Testis (tissue), 3 donors: Measurements from ENCODE around the gene BMP6. TPM values are rescaled to one million over a fixed set of nuclear protein-coding genes. Genes with fewer than 3 reads are reported as not detected.

Experiments
- DNase-seq: peaks from one replicate; pipeline ENCODE4 v3.0.0-alpha.2; 2019
- H3K27ac ChIP-seq, 2 donors: fragments of 200-600 bp; sonication (generic); one replicate each; pipeline ENCODE4 v1.5.1; 2019
- H3K27me3 ChIP-seq: fragments of 200-600 bp; sonication (generic); one replicate; pipeline ENCODE4 v1.5.1; 2019
- H3K36me3 ChIP-seq: fragments of 200-600 bp; sonication (generic); one replicate; pipeline ENCODE4 v1.5.1; 2017; ENCODE audit warnings: low read depth; ENCODE audit errors: missing control alignments
- H3K4me1 ChIP-seq: fragments of 200-600 bp; sonication (generic); one replicate; pipeline ENCODE4 v1.5.1; 2019
- H3K4me3 ChIP-seq, 2 donors: fragments of 200-600 bp; sonication (generic); one replicate each; pipeline ENCODE4 v1.5.1; 2017 to 2019
- H3K9me3 ChIP-seq: fragments of 200-600 bp; sonication (generic); one replicate; pipeline ENCODE4 v1.5.1; 2017
- CTCF ChIP-seq, 3 experiments: fragments of 450-650 bp in 2 of 3; fragments of 200-600 bp in 1 of 3; sonication (generic) in 1 of 3; IDR thresholded peaks; one replicate each; pipeline ENCODE4 v1.5.1; 2016 to 2019; ENCODE audit warnings: antibody characterized with exemption in 3 of 3, mild to moderate bottlenecking in 2 of 3, moderate library complexity in 1 of 3
- POLR2A ChIP-seq: fragments of 450-650 bp; IDR thresholded peaks from one replicate; pipeline ENCODE4 v1.6.1; 2017; ENCODE audit warnings: antibody characterized with exemption, mild to moderate bottlenecking, moderate library complexity
- WGBS, 2 donors: methylation state at CpG; one replicate each; pipeline ENCODE4 v1.1.5; 2018; 5-methylcytosine and 5-hydroxymethylcytosine counted together
- intact Hi-C: fragments of 100-400 bp; cut with DNase I; formaldehyde crosslinking; loops from one replicate; pipeline ENCODE4 v1.15.1; 2023; ENCODE audit warnings: low total_unique reads
- polyA plus RNA-seq: library from polyadenylated mRNA; stranded (reverse); fragments of 350-450 nt; fragmentation: Illumina TruSeq; extraction: RNeasy Lipid Tissue Mini Kit (QIAGEN cat#74804); gene quantifications from one replicate; pipeline ENCODE4 v1.2.3, GENCODE V29; 2014; ENCODE audit warnings: low read depth, low replicate concordance; ENCODE audit not compliant: insufficient read depth
- total RNA-seq, 2 donors: library from RNA; depleted of rRNA; stranded (reverse); fragments of >200 nt; gene quantifications; one replicate each; pipeline ENCODE4 v1.2.3, GENCODE V29; 2016

BMP6 gene
- total and polyA plus RNA-seq, 3 donors from 2014 or later, result 6.2 to 13.6 (median 11.4) TPM

- no peaks in the 10 kb centered on the region for H3K36me3 ChIP-seq
- H3K4me3 ChIP-seq, result peak overlapping the region; percentile 72 to 73
- peak overlapping the region in 1 of 2 donors; percentile 36 for H3K27ac ChIP-seq
- no peak for DNase-seq
- peaks cover 11% of the 10 kb centered on the region for H3K4me1 ChIP-seq
- H3K27me3 ChIP-seq, result no peaks in the 10 kb centered on the region
- no peak for TF ChIP-seq POLR2A
- no peak for TF ChIP-seq CTCF (IDR thresholded peaks at IDR 0.05)
- no peaks in the 10 kb centered on the region for H3K9me3 ChIP-seq
- intact Hi-C loops, result no loop called here
- 3 to 5% methylated on average over 14 to 51 of the region's 66 CpGs for WGBS, 2 donors
Observed at GRCh38 chr6:7909323-7910276, 183.7 kb downstream of the BMP6 start.

GRCh38 chr6:7910298-7910653, 184.4 kb downstream of the BMP6 start:
- Histone ChIP-seq H3K9me3 (no peaks in the 10 kb centered on the region), H3K4me1 (peaks cover 11% of the 10 kb centered on the region), H3K4me3 (peak overlapping the region; percentile 72 to 73), H3K27me3 (no peaks in the 10 kb centered on the region), H3K36me3 (no peaks in the 10 kb centered on the region), H3K27ac (peak overlapping the region in 1 of 2 donors; percentile 36)
- intact Hi-C loops, result no loop called here
- DNase-seq, result no peak
- 3% methylated on average over 24 of the region's 57 CpGs; no CpG with 5 or more reads in 1 of the 2 donors for WGBS, 2 donors
- TF ChIP-seq CTCF (IDR thresholded peaks at IDR 0.05) (no peak), POLR2A (no peak)

- Histone ChIP-seq H3K4me1 (peaks cover 11% of the 10 kb centered on the region), H3K27ac (peak within 1 kb of the TSS; percentile 59 to 63), H3K27me3 (no peaks in the 10 kb centered on the region), H3K4me3 (peak within 1 kb of the TSS; percentile 72 to 73), H3K36me3 (no peaks in the 10 kb centered on the region), H3K9me3 (no peaks in the 10 kb centered on the region)
- 2 to 3% methylated on average over 21 to 26 of the region's 75 CpGs for WGBS, 2 donors
- intact Hi-C loops, result no loop called here
- peak; percentile 81 for DNase-seq
- TF ChIP-seq POLR2A, result no peak
- TF ChIP-seq CTCF (IDR thresholded peaks at IDR 0.05), result no peak
Observed at GRCh38 chr6:7910654-7911344, 184.9 kb downstream of the BMP6 start, which contains the start of gene TXNDC5. TXNDC5 (minus strand) TSS chr6:7910788; CDS start chr6:7910776, 12 bp downstream.

GRCh38 chr6:7911345-7911725, 185.4 kb downstream of the BMP6 start:
- Histone ChIP-seq H3K27ac (peak overlapping the region; percentile 59 to 63), H3K4me1 (peaks cover 11% of the 10 kb centered on the region), H3K4me3 (peak overlapping the region; percentile 67 to 73), H3K27me3 (no peaks in the 10 kb centered on the region), H3K36me3 (no peaks in the 10 kb centered on the region), H3K9me3 (no peaks in the 10 kb centered on the region)
- intact Hi-C loops, result no loop called here
- 66 to 79% methylated on average over 10 to 11 of the region's 11 CpGs for WGBS, 2 donors
- DNase-seq, result no peak
- TF ChIP-seq CTCF (IDR thresholded peaks at IDR 0.05), result no peak
- no peak for TF ChIP-seq POLR2A
